OCI-LY3 (cell line): ENCODE results near the gene CHMP5.

Experiments
- EZH2phosphoT487 ChIP-seq: fragments of 200-600 bp; shearing (Covaris generic); IDR thresholded peaks from 2 replicates; pipeline ENCODE4 v1.6.1; 2018; ENCODE audit warnings: antibody characterized with exemption, mixed run types, low read depth
- TF ChIP-seq, protein P1 (sequence below): fragments of 200-600, 300-600 bp; sonication (generic); IDR thresholded peaks from 2 replicates; pipeline ENCODE4 v1.5.1; 2014; ENCODE audit warnings: antibody characterized with exemption, low read length, low read depth

DNA sequence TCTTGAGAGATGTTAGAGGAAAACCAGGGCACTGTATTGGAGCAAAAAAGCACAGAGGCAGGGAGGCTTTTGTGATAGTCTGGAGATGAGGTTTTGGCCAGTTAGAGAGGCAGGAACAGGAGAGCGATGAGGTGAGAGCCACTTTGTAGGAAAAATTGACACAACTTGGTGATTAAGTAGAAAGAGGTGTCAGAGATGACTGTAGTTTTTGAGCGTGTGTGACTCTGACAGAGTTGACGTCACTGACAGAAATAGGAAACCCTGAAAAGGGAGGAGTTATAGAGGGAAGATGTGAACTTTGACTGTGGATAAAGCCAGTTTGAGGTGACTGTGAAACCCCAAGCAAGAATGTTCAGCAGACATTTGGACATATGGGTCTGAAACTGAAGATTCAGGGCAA, 41.2 kb downstream of the CHMP5 start:
- no peak for TF ChIP-seq EZH2phosphoT487
- TF ChIP-seq, protein P1, sequence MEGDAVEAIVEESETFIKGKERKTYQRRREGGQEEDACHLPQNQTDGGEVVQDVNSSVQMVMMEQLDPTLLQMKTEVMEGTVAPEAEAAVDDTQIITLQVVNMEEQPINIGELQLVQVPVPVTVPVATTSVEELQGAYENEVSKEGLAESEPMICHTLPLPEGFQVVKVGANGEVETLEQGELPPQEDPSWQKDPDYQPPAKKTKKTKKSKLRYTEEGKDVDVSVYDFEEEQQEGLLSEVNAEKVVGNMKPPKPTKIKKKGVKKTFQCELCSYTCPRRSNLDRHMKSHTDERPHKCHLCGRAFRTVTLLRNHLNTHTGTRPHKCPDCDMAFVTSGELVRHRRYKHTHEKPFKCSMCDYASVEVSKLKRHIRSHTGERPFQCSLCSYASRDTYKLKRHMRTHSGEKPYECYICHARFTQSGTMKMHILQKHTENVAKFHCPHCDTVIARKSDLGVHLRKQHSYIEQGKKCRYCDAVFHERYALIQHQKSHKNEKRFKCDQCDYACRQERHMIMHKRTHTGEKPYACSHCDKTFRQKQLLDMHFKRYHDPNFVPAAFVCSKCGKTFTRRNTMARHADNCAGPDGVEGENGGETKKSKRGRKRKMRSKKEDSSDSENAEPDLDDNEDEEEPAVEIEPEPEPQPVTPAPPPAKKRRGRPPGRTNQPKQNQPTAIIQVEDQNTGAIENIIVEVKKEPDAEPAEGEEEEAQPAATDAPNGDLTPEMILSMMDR: no peak
